ACC112 (cell line): ENCODE results near the gene CDC27.
"Not testable (repeated sequence)": the region's sequence is repeated elsewhere in the genome, so short reads cannot be mapped to it uniquely, and the experiment has no call there.

Source experiments
- H2AFZ ChIP-seq: fragments of 200-600 bp; sonication (generic); one replicate; pipeline ENCODE4 v1.6.0; 2017; ENCODE audit warnings: antibody characterized with exemption, low read length; ENCODE audit not compliant: unreplicated experiment
- H3K27ac ChIP-seq: fragments of 200-600 bp; sonication (generic); 2 replicates; pipeline ENCODE4 v1.5.1; 2014; ENCODE audit warnings: low read depth, mild to moderate bottlenecking, antibody characterized with exemption, low read length, moderate library complexity
- H3K27me3 ChIP-seq: fragments of 200-600 bp; sonication (generic); 2 replicates; pipeline ENCODE4 v1.6.1; 2014; ENCODE audit warnings: mild to moderate bottlenecking, antibody characterized with exemption, low read length, moderate library complexity, mixed read lengths; ENCODE audit not compliant: insufficient read depth
- H3K36me3 ChIP-seq: fragments of 200-600 bp; sonication (generic); 2 replicates; pipeline ENCODE4 v1.6.1; 2016; ENCODE audit warnings: mild to moderate bottlenecking, antibody characterized with exemption, low read length, moderate library complexity, mixed read lengths; ENCODE audit not compliant: insufficient read depth
- H3K4me1 ChIP-seq: fragments of 200-600 bp; sonication (generic); one replicate; pipeline ENCODE4 v1.6.1; 2016; ENCODE audit warnings: low read length, mixed read lengths; ENCODE audit not compliant: insufficient read depth, unreplicated experiment, control insufficient read depth
- H3K4me3 ChIP-seq: fragments of 200-600 bp; sonication (generic); 2 replicates; pipeline ENCODE4 v1.5.1; 2014; ENCODE audit warnings: mild to moderate bottlenecking, low read depth, low read length
- H3K79me2 ChIP-seq: fragments of 200-600 bp; sonication (generic); one replicate; pipeline ENCODE4 v1.6.0; 2016; ENCODE audit warnings: low read length; ENCODE audit not compliant: control insufficient read depth, unreplicated experiment, insufficient read depth

Gene CDC27

GRCh38 chr17:47176389-47176826 lies 12.7 kb downstream of the CDC27 start:
- peaks cover 39% of the 10 kb centered on the region for H3K36me3 ChIP-seq
- no peaks in the 10 kb centered on the region for H3K27me3 ChIP-seq
- peaks cover 93% of the 10 kb centered on the region for H3K79me2 ChIP-seq
- no peak overlapping the region for H3K4me3 ChIP-seq
- no peak overlapping the region for H3K27ac ChIP-seq
- H2AFZ ChIP-seq = no peak overlapping the region
- peaks cover 4% of the 10 kb centered on the region for H3K4me1 ChIP-seq

GRCh38 chr17:47174823-47175222 lies 14.3 kb downstream of the CDC27 start:
- H3K4me1 ChIP-seq, H3K27ac ChIP-seq, H3K27me3 ChIP-seq, H2AFZ ChIP-seq, H3K4me3 ChIP-seq: not testable (repeated sequence)
- Histone ChIP-seq H3K36me3 (peaks cover 39% of the 10 kb centered on the region), H3K79me2 (peaks cover 91% of the 10 kb centered on the region)

- Histone ChIP-seq H2AFZ (no peak overlapping the region), H3K27ac (no peak overlapping the region), H3K27me3 (no peaks in the 10 kb centered on the region), H3K4me1 (peaks cover 4% of the 10 kb centered on the region), H3K4me3 (no peak overlapping the region), H3K79me2 (peaks cover 76% of the 10 kb centered on the region), H3K36me3 (peaks cover 35% of the 10 kb centered on the region)
Measured at GRCh38 chr17:47172696-47173565, 16.2 kb downstream of the CDC27 start.

DNA sequence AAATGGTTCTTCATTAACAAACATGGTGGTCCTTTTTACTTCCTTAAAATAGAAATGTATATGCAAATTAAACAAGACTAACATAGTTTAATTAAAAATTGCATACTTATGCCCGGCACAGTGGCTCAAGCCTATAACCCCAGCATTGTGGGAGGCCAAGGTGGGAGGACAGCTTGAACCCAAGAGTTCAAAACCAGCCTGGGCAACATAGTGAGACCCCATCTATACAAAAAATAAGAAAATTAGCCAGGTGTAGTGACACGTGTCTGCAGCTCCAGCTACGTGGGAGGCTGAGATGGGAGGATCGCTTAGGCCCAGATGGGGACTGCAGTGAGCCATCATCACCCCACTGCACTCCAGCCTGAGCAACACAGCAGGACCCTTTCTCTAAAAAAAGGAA lies 18.4 kb downstream of the CDC27 start:
- Histone ChIP-seq H3K27ac (no peak overlapping the region), H3K36me3 (peaks cover 23% of the 10 kb centered on the region)

GRCh38 chr17:47168896-47169295 lies 20.2 kb downstream of the CDC27 start:
- H3K4me1 ChIP-seq, H2AFZ ChIP-seq, H3K27ac ChIP-seq, H3K27me3 ChIP-seq, H3K4me3 ChIP-seq: not testable (repeated sequence)
- H3K36me3 ChIP-seq = peaks cover 26% of the 10 kb centered on the region
- H3K79me2 ChIP-seq = peaks cover 53% of the 10 kb centered on the region

More for the DNA sequence above, 18.4 kb downstream of the CDC27 start:
- H3K4me1 ChIP-seq = peaks cover 4% of the 10 kb centered on the region
- no peaks in the 10 kb centered on the region for H3K27me3 ChIP-seq
- no peak overlapping the region for H2AFZ ChIP-seq
- H3K4me3 ChIP-seq = no peak overlapping the region
- H3K79me2 ChIP-seq = peaks cover 67% of the 10 kb centered on the region

GRCh38 chr17:47166854-47167253 lies 22.2 kb downstream of the CDC27 start:
- Histone ChIP-seq H3K36me3 (peaks cover 32% of the 10 kb centered on the region), H3K79me2 (peaks cover 37% of the 10 kb centered on the region)
- H3K4me1 ChIP-seq, H3K27ac ChIP-seq, H3K27me3 ChIP-seq, H2AFZ ChIP-seq, H3K4me3 ChIP-seq: not testable (repeated sequence)

DNA sequence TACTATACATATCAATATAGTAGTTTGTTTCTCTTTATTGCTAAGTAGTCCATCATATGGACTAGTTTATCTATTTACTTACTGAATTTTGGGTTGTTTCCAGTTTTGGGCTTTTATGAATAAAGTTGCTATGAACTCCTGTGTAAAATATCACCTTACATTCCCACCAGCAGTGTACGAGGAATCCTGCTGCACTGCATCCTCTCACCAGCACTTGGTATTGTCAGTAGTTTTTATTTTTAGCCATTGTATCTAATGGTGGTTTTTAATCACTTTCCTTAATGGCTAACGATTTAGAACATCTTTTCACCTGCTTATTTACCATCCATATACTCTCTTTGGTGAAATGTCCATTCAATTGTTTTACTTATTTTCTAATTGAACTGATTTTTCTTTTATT lies 24.0 kb downstream of the CDC27 start:
- no peak overlapping the region for H3K4me3 ChIP-seq
- peaks cover 23% of the 10 kb centered on the region for H3K79me2 ChIP-seq
- H3K36me3 ChIP-seq = peaks cover 30% of the 10 kb centered on the region
- no peak overlapping the region for H2AFZ ChIP-seq
- H3K27me3 ChIP-seq = no peaks in the 10 kb centered on the region
- H3K4me1 ChIP-seq = no peaks in the 10 kb centered on the region
- H3K27ac ChIP-seq = no peak overlapping the region

- Histone ChIP-seq H3K79me2 (peaks cover 21% of the 10 kb centered on the region), H3K4me3 (no peak overlapping the region), H2AFZ (no peak overlapping the region), H3K27ac (no peak overlapping the region), H3K36me3 (peaks cover 27% of the 10 kb centered on the region), H3K27me3 (no peaks in the 10 kb centered on the region), H3K4me1 (no peaks in the 10 kb centered on the region)
Measured at GRCh38 chr17:47164263-47164662, 24.8 kb downstream of the CDC27 start.

- Histone ChIP-seq H3K27me3 (no peaks in the 10 kb centered on the region), H3K4me1 (no peaks in the 10 kb centered on the region), H2AFZ (no peak overlapping the region), H3K79me2 (peaks cover 9% of the 10 kb centered on the region), H3K4me3 (no peak overlapping the region), H3K36me3 (peaks cover 32% of the 10 kb centered on the region), H3K27ac (no peak overlapping the region)
Measured at GRCh38 chr17:47162013-47162622, 27.0 kb downstream of the CDC27 start.

DNA sequence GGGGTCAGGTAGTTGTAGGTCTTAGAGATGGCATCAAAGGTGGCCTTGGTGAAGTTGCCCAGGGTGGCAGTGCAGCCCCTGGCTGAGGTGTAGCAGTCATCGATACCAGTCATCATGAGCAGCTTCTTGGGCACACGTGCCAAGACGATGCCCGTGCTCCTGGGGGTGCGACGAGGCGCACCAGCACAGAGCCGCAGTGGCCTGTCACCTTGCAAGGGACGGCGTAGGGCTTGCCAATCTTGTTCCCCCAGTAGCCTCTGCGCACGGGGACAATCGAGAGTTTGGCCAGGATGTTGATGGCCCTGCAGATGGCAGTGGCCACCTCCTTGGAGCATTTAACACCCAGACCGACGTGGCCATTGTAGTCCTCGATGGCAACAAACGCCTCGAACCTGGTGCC lies 29.8 kb downstream of the CDC27 start:
- Histone ChIP-seq H3K36me3 (peaks cover 31% of the 10 kb centered on the region), H3K79me2 (no peaks in the 10 kb centered on the region), H2AFZ (no peak overlapping the region)

DNA sequence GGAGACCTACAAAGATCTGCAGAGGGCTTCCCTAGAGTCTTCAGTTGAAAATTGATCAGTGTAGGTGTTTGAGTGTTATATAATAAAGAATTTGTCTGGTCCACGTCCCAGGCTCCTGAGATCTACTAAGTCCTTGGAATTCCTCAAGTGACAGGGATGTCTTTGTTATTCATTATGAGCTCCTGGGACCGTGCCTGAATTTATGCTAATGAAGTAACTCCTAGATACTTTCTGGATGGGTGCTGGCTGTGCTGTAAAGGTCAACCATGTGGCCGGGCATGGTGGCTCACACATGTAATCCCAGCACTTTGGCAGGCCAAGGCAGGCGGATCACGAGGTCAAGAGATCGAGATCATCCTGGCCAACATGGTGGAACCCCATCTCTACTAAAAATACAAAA lies 43.7 kb downstream of the CDC27 start:
- Histone ChIP-seq H3K27me3 (no peaks in the 10 kb centered on the region), H3K36me3 (peaks cover 39% of the 10 kb centered on the region), H3K4me3 (no peak overlapping the region), H3K27ac (no peak overlapping the region), H3K4me1 (no peaks in the 10 kb centered on the region), H2AFZ (no peak overlapping the region), H3K79me2 (peaks cover under 1% of the 10 kb centered on the region)

More for the DNA sequence above, 29.8 kb downstream of the CDC27 start:
- no peaks in the 10 kb centered on the region for H3K4me1 ChIP-seq
- no peak overlapping the region for H3K27ac ChIP-seq
- H3K4me3 ChIP-seq = no peak overlapping the region
- no peaks in the 10 kb centered on the region for H3K27me3 ChIP-seq
